Immature natural killer cell (primary cell): ENCODE data around the gene SPRED1. TPM values are rescaled to one million over a fixed set of nuclear protein-coding genes. Genes with fewer than 3 reads are reported as not detected.

Experiments
- DNase-seq, 3 donors: peaks; one replicate each; pipeline ENCODE4 v3.0.0; 2022; ENCODE audit warnings: mixed read lengths in 1 of 3
- H3K27ac Mint-ChIP-seq, 6 donors: one replicate each; pipeline ENCODE4 v1.8.0; 2020; ENCODE audit warnings: mixed read lengths in 6 of 6, mild to moderate bottlenecking in 5 of 6, inconsistent platforms in 4 of 6, moderate library complexity in 3 of 6
- H3K27me3 Mint-ChIP-seq, 3 donors: one replicate each; pipeline ENCODE4 v1.8.0; 2020 to 2021; ENCODE audit warnings: low read depth in 3 of 3, mild to moderate bottlenecking in 3 of 3, mixed read lengths in 3 of 3, moderate library complexity in 3 of 3, inconsistent platforms in 1 of 3
- H3K36me3 Mint-ChIP-seq, 3 donors: one replicate each; pipeline ENCODE4 v1.8.0; 2020; ENCODE audit warnings: mixed read lengths in 3 of 3, inconsistent platforms in 2 of 3, mild to moderate bottlenecking in 2 of 3
- H3K4me1 Mint-ChIP-seq, 2 donors: one replicate each; pipeline ENCODE4 v1.8.0; 2020; ENCODE audit warnings: inconsistent platforms in 2 of 2, mild to moderate bottlenecking in 2 of 2, mixed read lengths in 2 of 2, moderate library complexity in 1 of 2
- H3K4me3 Mint-ChIP-seq, 5 donors: one replicate each; pipeline ENCODE4 v1.8.0; 2020; ENCODE audit warnings: mild to moderate bottlenecking in 5 of 5, mixed read lengths in 5 of 5, inconsistent platforms in 3 of 5, moderate library complexity in 3 of 5
- H3K9me3 Mint-ChIP-seq, 6 donors: one replicate each; pipeline ENCODE4 v1.8.0; 2020; ENCODE audit warnings: mild to moderate bottlenecking in 6 of 6, mixed read lengths in 6 of 6, inconsistent platforms in 4 of 6, moderate library complexity in 3 of 6
- polyA plus RNA-seq, 3 donors: library from polyadenylated mRNA; unstranded; fragments of 300-500 nt; fragmentation: Illumina TruSeq; gene quantifications; one replicate each; pipeline ENCODE4 v1.2.3, GENCODE V29; 2021

SPRED1 gene
- polyA plus RNA-seq, 3 donors from 2014 or later: 0.10 to 0.99 TPM; not detected in 1

GRCh38 chr15:38320181-38320580 is 67.5 kb downstream of the SPRED1 start:
- Mint-ChIP-seq H3K4me1 (peaks cover under 1 to 2% of the 10 kb centered on the region in 2 donors), H3K4me3 (no peak overlapping the region), H3K36me3 (peaks cover 0 to 6% (median 0%) of the 10 kb centered on the region in 3 donors)

DNA sequence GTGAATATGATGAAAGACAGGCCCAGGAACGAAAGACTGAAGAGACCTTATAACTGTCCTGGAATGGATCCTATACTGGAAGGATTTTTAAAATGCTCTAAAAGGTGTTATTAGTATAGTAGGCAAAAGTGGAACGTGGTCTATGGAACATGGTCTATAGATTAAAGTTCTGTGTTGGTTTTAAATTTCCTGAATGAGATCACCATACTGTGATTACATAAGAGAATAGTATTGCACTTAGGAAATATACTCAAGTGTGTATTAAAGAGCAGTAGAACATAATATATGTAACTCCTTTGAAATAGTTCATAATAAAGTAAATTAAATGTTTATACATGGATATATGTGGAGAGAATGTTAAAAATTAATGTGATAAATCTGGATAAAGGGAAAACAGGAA is 68.2 kb downstream of the SPRED1 start:
- Mint-ChIP-seq H3K4me3 (no peak overlapping the region), H3K27ac (no peak overlapping the region), H3K27me3 (no peaks in the 10 kb centered on the region), H3K36me3 (peaks cover 0 to 2% (median 0%) of the 10 kb centered on the region in 3 donors), H3K9me3 (no peaks in the 10 kb centered on the region), H3K4me1 (peaks cover 5 to 8% of the 10 kb centered on the region in 2 donors)
- DNase-seq: no peak

More at GRCh38 chr15:38320181-38320580, 67.5 kb downstream of the SPRED1 start:
- no peak overlapping the region for H3K27ac Mint-ChIP-seq
- no peaks in the 10 kb centered on the region for H3K9me3 Mint-ChIP-seq
- no peaks in the 10 kb centered on the region for H3K27me3 Mint-ChIP-seq
- no peak for DNase-seq

DNA sequence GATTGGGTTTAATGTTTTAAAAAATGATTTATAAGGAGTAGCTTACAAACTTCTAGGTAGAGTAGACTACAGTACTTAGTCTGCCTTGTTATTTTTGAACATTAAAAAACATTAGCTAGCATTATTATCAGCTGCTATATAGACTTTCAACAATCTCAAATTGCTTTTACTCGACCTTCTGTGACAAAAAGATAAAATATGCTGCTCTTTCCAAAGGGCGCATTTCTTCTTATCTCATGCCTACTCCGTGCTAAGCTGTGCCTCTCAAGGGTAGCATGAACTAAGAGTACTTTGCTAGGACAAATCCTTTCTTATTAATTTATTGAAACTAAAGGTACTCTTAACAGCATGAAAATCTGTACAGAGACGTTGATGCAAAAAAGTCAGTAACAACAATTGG is 71.3 kb downstream of the SPRED1 start:
- H3K36me3 Mint-ChIP-seq: no peaks in the 10 kb centered on the region
- DNase-seq: no peak
- H3K4me1 Mint-ChIP-seq: peaks cover 5 to 8% of the 10 kb centered on the region in 2 donors
- peaks cover 0 to 2% (median 0%) of the 10 kb centered on the region in 3 donors for H3K27me3 Mint-ChIP-seq
- H3K9me3 Mint-ChIP-seq: no peaks in the 10 kb centered on the region
- no peak overlapping the region for H3K4me3 Mint-ChIP-seq
- H3K27ac Mint-ChIP-seq: no peak overlapping the region

DNA sequence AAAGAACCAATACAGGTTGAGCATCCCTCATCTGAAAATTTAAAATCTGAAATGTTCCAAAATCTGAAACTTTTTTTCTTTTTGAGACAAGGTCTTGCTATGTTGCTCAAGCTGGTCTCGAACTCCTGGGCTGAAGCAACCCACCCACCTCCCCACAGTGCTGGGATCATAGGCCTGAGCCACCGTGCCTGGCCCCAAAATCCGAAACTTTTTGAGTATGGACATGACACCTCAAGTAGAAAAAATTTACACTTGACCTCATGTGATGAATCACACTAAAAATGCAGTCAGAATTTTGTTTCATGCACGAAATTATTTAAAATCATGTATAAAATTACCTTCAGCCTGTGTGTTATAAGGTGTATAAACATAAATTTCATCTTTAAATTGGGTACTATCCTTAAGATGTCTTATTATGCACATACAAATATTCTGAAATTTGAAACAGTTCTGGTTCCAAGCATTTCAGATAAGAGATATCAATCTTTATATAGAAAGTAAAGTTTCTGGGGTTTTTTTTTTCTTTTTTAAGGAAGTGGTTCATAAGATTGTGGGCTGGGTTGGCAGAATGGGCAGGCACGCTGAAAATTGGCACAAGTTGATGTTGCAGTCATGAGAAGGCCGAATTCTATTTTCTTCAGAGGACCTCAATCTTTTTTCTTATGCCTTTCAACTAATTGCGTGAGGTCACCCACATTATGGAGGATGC is 72.5 kb downstream of the SPRED1 start:
- no peak for DNase-seq
- no peaks in the 10 kb centered on the region for H3K9me3 Mint-ChIP-seq
- H3K27ac Mint-ChIP-seq: peak overlapping the region in 1 of 6 donors; percentile 56
- no peak overlapping the region for H3K4me3 Mint-ChIP-seq
- H3K36me3 Mint-ChIP-seq: no peaks in the 10 kb centered on the region
- H3K4me1 Mint-ChIP-seq: peaks cover 5 to 8% of the 10 kb centered on the region in 2 donors
- peaks cover 0 to 2% (median 0%) of the 10 kb centered on the region in 3 donors for H3K27me3 Mint-ChIP-seq

- peaks cover 5 to 8% of the 10 kb centered on the region in 2 donors for H3K4me1 Mint-ChIP-seq
- no peak overlapping the region for H3K27ac Mint-ChIP-seq
- no peaks in the 10 kb centered on the region for H3K36me3 Mint-ChIP-seq
- H3K27me3 Mint-ChIP-seq: peaks cover 0 to 2% (median 0%) of the 10 kb centered on the region in 3 donors
- DNase-seq: no peak
- H3K4me3 Mint-ChIP-seq: no peak overlapping the region
- no peaks in the 10 kb centered on the region for H3K9me3 Mint-ChIP-seq
Measured at GRCh38 chr15:38325648-38325990, 73.0 kb downstream of the SPRED1 start.

DNA sequence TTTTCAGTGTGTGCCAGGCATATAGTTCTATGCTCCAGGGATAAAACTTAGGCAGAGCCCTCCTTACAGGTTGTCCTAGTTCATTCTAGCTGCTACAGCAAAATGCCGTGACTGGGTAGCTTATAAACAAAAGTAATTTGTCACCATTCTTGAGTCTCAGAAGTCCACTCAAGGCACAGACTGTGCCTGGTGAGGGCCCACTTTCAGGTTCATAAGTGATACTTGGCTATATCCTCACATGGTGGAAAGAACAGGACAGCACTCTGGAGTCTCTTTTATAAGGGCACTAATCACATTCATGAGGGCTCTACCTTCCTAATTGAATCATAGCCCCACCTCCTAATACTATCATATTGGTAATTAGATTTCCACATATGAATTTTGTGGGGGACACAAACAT is 80.1 kb downstream of the SPRED1 start:
- no peaks in the 10 kb centered on the region for H3K36me3 Mint-ChIP-seq
- no peak overlapping the region for H3K27ac Mint-ChIP-seq
- DNase-seq: no peak
- H3K27me3 Mint-ChIP-seq: peaks cover 0 to 2% (median 2%) of the 10 kb centered on the region in 3 donors
- no peaks in the 10 kb centered on the region for H3K9me3 Mint-ChIP-seq
- H3K4me3 Mint-ChIP-seq: no peak overlapping the region
- H3K4me1 Mint-ChIP-seq: no peaks in the 10 kb centered on the region

DNA sequence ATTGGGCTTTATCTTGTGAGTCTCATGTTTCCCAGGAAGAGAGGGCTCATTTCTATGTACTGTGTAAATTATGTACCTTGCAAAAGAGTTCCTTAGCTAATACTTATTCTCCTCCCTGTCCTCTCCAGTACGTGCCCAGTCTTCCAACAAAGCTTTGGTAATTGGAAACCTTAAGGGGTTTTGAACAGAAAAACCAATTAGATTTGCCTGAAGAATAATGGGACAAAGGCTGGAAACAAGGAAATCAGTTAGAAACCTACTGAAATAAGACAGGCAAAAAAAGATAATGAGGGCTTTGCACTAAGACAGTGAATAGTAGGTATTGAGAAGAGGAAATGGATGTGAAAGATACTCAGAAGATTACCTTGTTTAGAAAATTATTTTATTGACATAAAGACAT is 82.5 kb downstream of the SPRED1 start:
- H3K4me1 Mint-ChIP-seq: no peaks in the 10 kb centered on the region
- H3K4me3 Mint-ChIP-seq: no peak overlapping the region
- no peak for DNase-seq
- H3K27ac Mint-ChIP-seq: no peak overlapping the region
- H3K27me3 Mint-ChIP-seq: peaks cover 0 to 2% (median 2%) of the 10 kb centered on the region in 3 donors
- peaks cover 0 to 4% (median 0%) of the 10 kb centered on the region in 3 donors for H3K36me3 Mint-ChIP-seq
- H3K9me3 Mint-ChIP-seq: no peaks in the 10 kb centered on the region

DNA sequence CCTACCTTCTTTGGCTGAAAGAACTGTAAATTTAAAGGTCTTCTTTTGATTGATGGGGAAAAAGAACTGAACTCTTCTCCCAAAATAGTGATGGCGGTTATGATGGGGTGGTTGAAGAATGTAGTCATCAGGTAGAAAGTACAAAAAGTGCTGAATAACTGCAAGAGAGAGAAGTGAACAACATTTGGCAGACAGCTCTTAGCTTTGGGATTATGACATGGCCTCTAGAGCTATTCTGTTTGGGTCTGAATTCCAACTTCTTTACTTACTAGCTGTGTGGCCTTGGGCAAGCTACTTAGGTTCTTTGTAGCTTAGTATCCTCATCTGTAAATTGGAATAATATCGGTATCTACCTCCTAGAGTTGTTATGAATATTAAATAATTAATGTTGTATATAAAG is 91.7 kb downstream of the SPRED1 start:
- H3K27me3 Mint-ChIP-seq: peaks cover 0 to 7% (median 2%) of the 10 kb centered on the region in 3 donors
- no peak overlapping the region for H3K27ac Mint-ChIP-seq
- H3K9me3 Mint-ChIP-seq: no peaks in the 10 kb centered on the region
- H3K4me1 Mint-ChIP-seq: no peaks in the 10 kb centered on the region
- no peak overlapping the region for H3K4me3 Mint-ChIP-seq
- no peak for DNase-seq
- H3K36me3 Mint-ChIP-seq: peaks cover 0 to 4% (median 0%) of the 10 kb centered on the region in 3 donors

DNA sequence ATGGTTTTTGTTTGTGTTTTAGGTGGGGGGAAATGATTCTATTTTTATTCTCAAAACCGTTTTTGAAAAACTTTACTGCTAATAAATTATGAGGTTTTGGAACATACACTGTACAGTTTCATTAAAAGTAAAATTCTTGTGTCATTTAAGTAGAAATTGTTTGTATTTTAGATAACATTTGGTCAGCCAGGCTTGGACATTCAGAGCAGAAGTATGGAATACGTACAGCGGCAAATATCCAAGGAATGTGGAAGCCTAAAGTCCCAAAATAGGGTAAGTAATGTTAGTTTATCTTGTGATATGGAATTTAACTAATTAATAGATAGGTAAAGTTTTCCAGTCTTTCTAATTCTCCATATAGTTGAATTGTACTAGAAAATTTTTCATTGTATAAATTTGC is 96.6 kb downstream of the SPRED1 start:
- no peaks in the 10 kb centered on the region for H3K27me3 Mint-ChIP-seq
- no peaks in the 10 kb centered on the region for H3K4me1 Mint-ChIP-seq
- DNase-seq: no peak
- H3K36me3 Mint-ChIP-seq: peaks cover 0 to 4% (median 0%) of the 10 kb centered on the region in 3 donors
- H3K4me3 Mint-ChIP-seq: no peak overlapping the region
- no peak overlapping the region for H3K27ac Mint-ChIP-seq
- H3K9me3 Mint-ChIP-seq: no peaks in the 10 kb centered on the region

GRCh38 chr15:38351466-38351865 is 98.8 kb downstream of the SPRED1 start:
- Mint-ChIP-seq H3K4me1 (no peaks in the 10 kb centered on the region), H3K4me3 (no peak overlapping the region), H3K36me3 (peaks cover 0 to 4% (median 0%) of the 10 kb centered on the region in 3 donors), H3K27ac (no peak overlapping the region), H3K9me3 (no peaks in the 10 kb centered on the region), H3K27me3 (no peaks in the 10 kb centered on the region)
- no peak for DNase-seq

DNA sequence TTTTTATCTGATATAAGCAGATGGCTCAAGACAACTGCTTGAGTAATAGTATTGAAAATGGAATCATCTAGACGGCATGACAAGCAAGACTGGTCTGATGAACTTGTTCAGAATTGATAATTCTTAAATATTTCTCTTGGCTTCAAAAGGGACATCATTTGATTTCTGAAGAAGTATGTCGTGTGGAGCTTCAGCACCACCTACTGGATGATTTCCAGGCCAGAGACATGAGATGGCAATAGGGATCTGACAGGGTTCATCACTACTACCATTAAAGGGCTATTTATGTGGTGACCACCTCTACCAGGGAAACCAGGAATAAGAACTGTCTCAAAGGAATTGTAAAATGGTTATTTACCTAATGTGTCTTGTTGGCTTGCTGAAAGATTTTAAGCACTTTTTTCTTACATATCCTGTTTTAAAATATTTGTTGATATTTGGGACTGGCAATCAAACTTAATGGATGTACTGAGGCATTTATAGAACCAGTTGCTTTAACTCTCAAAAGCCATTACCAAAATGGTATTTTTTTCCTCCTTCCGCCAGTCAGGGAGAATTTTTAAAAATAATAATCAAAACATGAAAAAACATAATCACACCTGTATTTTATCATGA is 101.8 kb downstream of the SPRED1 start:
- H3K4me3 Mint-ChIP-seq: no peak overlapping the region
- H3K27ac Mint-ChIP-seq: no peak overlapping the region
- H3K27me3 Mint-ChIP-seq: no peaks in the 10 kb centered on the region
- peaks cover 0 to 4% (median 0%) of the 10 kb centered on the region in 3 donors for H3K36me3 Mint-ChIP-seq
- no peaks in the 10 kb centered on the region for H3K9me3 Mint-ChIP-seq
- H3K4me1 Mint-ChIP-seq: no peaks in the 10 kb centered on the region
- peak; percentile 27 to 47 (median 32) for DNase-seq

DNA sequence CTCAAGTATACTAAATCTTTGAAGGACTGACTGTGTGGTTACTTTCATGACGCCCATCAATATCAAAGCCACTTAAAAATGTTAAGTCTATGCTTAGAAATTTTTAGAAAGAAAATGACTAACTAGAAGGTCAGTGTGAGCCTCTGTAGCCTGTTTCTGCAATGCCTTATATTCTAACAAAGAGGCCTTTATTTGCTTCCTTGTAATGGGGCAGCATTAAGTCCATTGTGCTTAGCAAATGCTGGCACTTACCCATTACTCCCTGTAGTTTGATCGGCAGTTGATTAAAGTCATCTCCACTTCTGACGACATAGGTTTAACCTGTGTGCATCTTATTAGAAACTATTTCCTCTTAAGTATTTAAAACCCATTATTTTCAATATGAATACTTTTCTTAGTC is 109.7 kb downstream of the SPRED1 start:
- Mint-ChIP-seq H3K27me3 (peaks cover 1 to 7% (median 6%) of the 10 kb centered on the region in 3 donors), H3K27ac (no peak overlapping the region), H3K4me3 (no peak overlapping the region), H3K36me3 (no peaks in the 10 kb centered on the region), H3K9me3 (peaks cover 0 to 2% (median 0%) of the 10 kb centered on the region in 6 donors), H3K4me1 (no peaks in the 10 kb centered on the region)
- DNase-seq: no peak

DNA sequence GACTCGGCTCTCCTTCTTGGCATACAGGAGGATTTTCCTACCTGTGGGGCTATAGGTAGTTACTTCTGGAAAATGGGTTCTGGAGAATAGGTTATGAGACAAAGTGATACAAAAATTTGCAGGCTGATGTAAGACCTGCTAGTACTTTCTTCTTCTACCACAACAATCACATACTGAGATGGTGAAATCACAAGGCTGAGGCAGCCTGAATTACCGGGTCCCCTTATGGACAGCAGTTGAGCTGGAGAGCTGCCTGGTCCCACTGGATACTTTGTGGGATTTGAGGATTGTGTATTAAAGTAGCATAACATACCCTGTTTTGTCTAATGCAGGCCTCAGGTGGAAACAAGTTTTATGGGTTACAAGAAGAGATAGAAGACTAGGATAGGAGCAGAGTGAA is 114.8 kb downstream of the SPRED1 start:
- Mint-ChIP-seq H3K4me1 (no peaks in the 10 kb centered on the region), H3K27me3 (peaks cover 3 to 12% (median 7%) of the 10 kb centered on the region in 3 donors)

DNA sequence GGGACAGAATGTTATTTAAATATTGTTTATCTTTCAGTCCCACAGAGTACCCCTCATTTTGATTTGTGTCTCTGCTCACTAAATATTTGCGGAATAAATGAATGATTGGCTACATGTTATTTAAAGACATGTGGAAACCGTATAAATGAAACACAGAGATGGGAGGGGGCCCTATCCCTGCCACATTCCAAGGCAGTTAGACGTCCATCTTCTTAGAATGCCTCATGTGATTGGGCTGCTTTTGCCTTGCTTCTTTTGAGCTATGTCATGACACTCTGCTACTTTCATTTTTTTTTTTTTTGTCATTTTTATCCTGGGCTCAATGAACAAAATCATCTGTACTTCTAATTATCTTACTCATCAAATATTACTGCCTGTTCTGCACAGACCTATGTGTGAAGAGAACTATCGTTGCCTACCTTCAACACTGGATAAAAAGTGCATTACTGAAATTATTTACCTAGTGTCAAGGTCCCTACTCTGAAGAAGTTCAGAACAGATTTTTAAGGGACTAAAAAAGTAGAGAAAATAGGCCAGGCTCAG is 117.4 kb downstream of the SPRED1 start:
- DNase-seq: no peak
- Mint-ChIP-seq H3K36me3 (no peaks in the 10 kb centered on the region), H3K4me1 (no peaks in the 10 kb centered on the region), H3K27me3 (peaks cover 2 to 11% (median 11%) of the 10 kb centered on the region in 3 donors), H3K4me3 (no peak overlapping the region), H3K27ac (no peak overlapping the region), H3K9me3 (no peaks in the 10 kb centered on the region)

More for the DNA sequence above, 114.8 kb downstream of the SPRED1 start:
- no peak for DNase-seq
- H3K4me3 Mint-ChIP-seq: no peak overlapping the region
- no peaks in the 10 kb centered on the region for H3K36me3 Mint-ChIP-seq
- no peak overlapping the region for H3K27ac Mint-ChIP-seq
- H3K9me3 Mint-ChIP-seq: peaks cover 0 to 2% (median 0%) of the 10 kb centered on the region in 6 donors
